ENCODE measurements around the gene CHST9. TPM values are rescaled to one million over a fixed set of nuclear protein-coding genes. Genes with fewer than 3 reads are reported as not detected.

The CHST9 gene
- total and polyA plus RNA-seq, 2 of the 4 experiments (the other 2 are of a cell fraction) = not detected

GRCh38 chr18:27081701-27082100, 103.4 kb downstream of the CHST9 start:
- Histone ChIP-seq H2AK9ac (replicated peaks; ENCODE audit: low read depth, low read length, poor library complexity) (no peak overlapping the region), H2BK120ac (ENCODE audit: low read depth, low read length) (no peak overlapping the region), H4K20me1 (ENCODE audit: insufficient read depth, low read length) (no peaks in the 10 kb centered on the region), H2AFZ (replicated peaks; ENCODE audit: low read length, poor library complexity) (no peak overlapping the region), H3K36me3 (ENCODE audit: control insufficient read depth, insufficient read depth, low read length) (no peaks in the 10 kb centered on the region), H3K23ac (ENCODE audit: low read depth, low read length) (no peak overlapping the region), H2BK5ac (ENCODE audit: low read depth, low read length, poor library complexity, severe bottlenecking) (no peak overlapping the region), H3K56ac (ENCODE audit: extremely low read depth, insufficient read depth, low read length) (no peak overlapping the region), H3K14ac (replicated peaks; ENCODE audit: low read depth, low read length) (no peak overlapping the region), H4K91ac (ENCODE audit: insufficient read depth, low read depth, low read length) (no peak overlapping the region), H3K9ac (ENCODE audit: low read depth, low read length) (no peak overlapping the region), H2BK20ac (ENCODE audit: low read depth, low read length) (no peak overlapping the region), H4K5ac (ENCODE audit: low read depth, low read length) (no peak overlapping the region), H3K4me1 (ENCODE audit: control insufficient read depth, insufficient read depth, low read length) (no peaks in the 10 kb centered on the region), H3K9me3 (ENCODE audit: control insufficient read depth, insufficient read depth, low read length) (peaks cover 3% of the 10 kb centered on the region; the same call in 1 of the 2 replicates), H3K18ac (ENCODE audit: low read depth, low read length) (no peak overlapping the region), H3K4ac (ENCODE audit: low read depth, low read length) (no peak overlapping the region), H2AK5ac (ENCODE audit: low read depth, low read length) (no peak overlapping the region), H4K8ac (ENCODE audit: low read depth in 2 of 2, low read length in 2 of 2) (no peak overlapping the region), H3K4me3 (ENCODE audit: insufficient read depth, low read depth, low read length) (no peak overlapping the region), H3K27ac (ENCODE audit: insufficient read depth, low read length) (no peak overlapping the region), H3K9me1 (ENCODE audit: insufficient read depth, low read length) (no peaks in the 10 kb centered on the region), H2BK15ac (ENCODE audit: low read depth, low read length) (no peak overlapping the region), H3K79me1 (ENCODE audit: low read depth in 1 of 2, low read length in 2 of 2) (no peaks in the 10 kb centered on the region), H3K27me3 (ENCODE audit: control insufficient read depth, insufficient read depth, low read length) (no peaks in the 10 kb centered on the region), H3K4me2 (ENCODE audit: low read depth, low read length) (no peak overlapping the region)
- POLR2A ChIA-PET (ENCODE audit: unreplicated experiment) = no interaction called here
- CTCF ChIA-PET = no interaction called here
- no CpG with 5 or more reads among the region's 1 CpG for WGBS, 2 experiments (ENCODE audit: extremely low coverage in 2 of 2, insufficient read length in 1 of 2)
- TF ChIP-seq FOS (IDR thresholded peaks at IDR 0.05; ENCODE audit: low read depth, low read length) (no peak), CEBPB (IDR thresholded peaks at IDR 0.05; ENCODE audit: low read depth, low read length) (no peak), RAD21 (IDR thresholded peaks at IDR 0.05; ENCODE audit: low read length) (no peak), RFX5 (IDR thresholded peaks at IDR 0.05; ENCODE audit: low read depth, low read length) (no peak)
- dilution Hi-C loops (cut with HindIII; ENCODE audit: low sequenced_read_pairs, unreplicated experiment) = no loop called here
- no peak for ATAC-seq (ENCODE audit: low read depth)
- in situ Hi-C loops (cut with MboI; ENCODE audit: low sequenced_read_pairs) = no loop called here
- DNase-seq = no peak
- intact Hi-C loops (cut with micrococcal nuclease) = no loop called here
- no TSS peak for BruUV-seq (replicated peaks)

Measured in IMR-90 (cell line).